Fibroblast of pulmonary artery (primary cell): ENCODE measurements around the gene TRIO.

Experiments used
- DNase-seq: peaks from one replicate; pipeline ENCODE4 v3.0.0-alpha.2; 2010; ENCODE audit warnings: low read depth
- H3K4me3 ChIP-seq: replicated peaks from 2 replicates; pipeline ENCODE4 v1.5.1; 2011; ENCODE audit warnings: low read depth, mild to moderate bottlenecking, control low read depth, low read length, moderate library complexity
- CTCF ChIP-seq: IDR thresholded peaks from 2 replicates; pipeline ENCODE4 v1.5.1; 2011; ENCODE audit warnings: mild to moderate bottlenecking, control low read depth, low read length, inconsistent platforms; ENCODE audit errors: missing control alignments

TRIO gene

GRCh38 chr5:14138608-14139540, 4.3 kb upstream of the TRIO start:
- no peak for DNase-seq
- no peak overlapping the region for H3K4me3 ChIP-seq
- no peak for TF ChIP-seq CTCF

- H3K4me3 ChIP-seq: no peak overlapping the region
- DNase-seq: no peak
- TF ChIP-seq CTCF: no peak
Observed at GRCh38 chr5:14141764-14142163, 1.4 kb upstream of the TRIO start.

GRCh38 chr5:14142202-14142826, 828 bp upstream of the TRIO start:
- peak; percentile 47 for DNase-seq
- no peak for TF ChIP-seq CTCF
- H3K4me3 ChIP-seq: peak overlapping the region; percentile 74

- no peak for DNase-seq
- TF ChIP-seq CTCF: no peak
- H3K4me3 ChIP-seq: peak overlapping the region; percentile 95
Observed at GRCh38 chr5:14143546-14143840, 351 bp downstream of the TRIO start.

- no peak for TF ChIP-seq CTCF
- no peak for DNase-seq
- peak overlapping the region; percentile 95 for H3K4me3 ChIP-seq
Observed at GRCh38 chr5:14143841-14144585, 871 bp downstream of the TRIO start.

- no peak for TF ChIP-seq CTCF
- peak overlapping the region; percentile 95 for H3K4me3 ChIP-seq
- peak; percentile 80 for DNase-seq
Observed at GRCh38 chr5:14144586-14145434, 1.7 kb downstream of the TRIO start.
